ENCODE measurements around the gene MAEL. TPM values are rescaled to one million over a fixed set of nuclear protein-coding genes. Genes with fewer than 3 reads are reported as not detected.

MAEL gene
- total and polyA plus RNA-seq, 2 of the 8 experiments (the other 6 are each of a cell fraction or from before 2014, with no cell fraction given): 0.03 TPM; not detected in 1

GRCh38 chr1:167059809-167060107 lies 70.7 kb downstream of the MAEL start (continued):
- TF ChIP-seq KDM1A (IDR thresholded peaks at IDR 0.05; ENCODE audit: borderline replicate concordance, low read length): no peak
- no peak for TF ChIP-seq USF2 (IDR thresholded peaks at IDR 0.05; ENCODE audit: low read length)
- TF ChIP-seq SIX5 (IDR thresholded peaks at IDR 0.05; ENCODE audit: low read depth, low read length): no peak
- TF ChIP-seq JUN (IDR thresholded peaks at IDR 0.05; ENCODE audit: low read depth, low read length): no peak
- TF ChIP-seq ATF3 (IDR thresholded peaks at IDR 0.05; ENCODE audit: insufficient read depth, low read depth, low read length): no peak

Measured in H1 (cell line).